ENCODE measurements around the gene ZNF254. TPM values are rescaled to one million over a fixed set of nuclear protein-coding genes. Genes with fewer than 3 reads are reported as not detected.
"Not testable (repeated sequence)": the region's sequence is repeated elsewhere in the genome, so short reads cannot be mapped to it uniquely, and the experiment has no call there.

Gene ZNF254
- 16.3 and 17.6 TPM in 2 replicates for total RNA-seq (2014; rRNA removed)
- 3.2 TPM for polyA plus RNA-seq (2012)

- DNase-seq (ENCODE audit: low read depth): peak; percentile 97
Observed at GRCh38 chr19:24086974-24087595, at the start of gene ZNF254. Gene ZNF254, plus strand, starts transcription at chr19:24087187. Its CDS starts 121 bp downstream, at chr19:24087308.

- no peak for DNase-seq (ENCODE audit: low read depth)
Observed at GRCh38 chr19:24040621-24041020, 46.4 kb upstream of the ZNF254 start.

GRCh38 chr19:24041326-24041725 lies 45.7 kb upstream of the ZNF254 start:
- DNase-seq (ENCODE audit: low read depth): not testable (repeated sequence)

- peak; percentile 64 for DNase-seq (ENCODE audit: low read depth)
Observed at GRCh38 chr19:24046550-24046949, 40.4 kb upstream of the ZNF254 start.

GRCh38 chr19:24048261-24048660 lies 38.7 kb upstream of the ZNF254 start:
- no peak for DNase-seq (ENCODE audit: low read depth)

GRCh38 chr19:24049537-24049936 lies 37.5 kb upstream of the ZNF254 start:
- DNase-seq (ENCODE audit: low read depth): no peak

- no peak for DNase-seq (ENCODE audit: low read depth)
Observed at GRCh38 chr19:24051516-24051915, 35.5 kb upstream of the ZNF254 start.

GRCh38 chr19:24052811-24053210 lies 34.2 kb upstream of the ZNF254 start:
- DNase-seq (ENCODE audit: low read depth): no peak

- DNase-seq (ENCODE audit: low read depth): no peak
Observed at GRCh38 chr19:24053601-24054000, 33.4 kb upstream of the ZNF254 start.

- peak; percentile 92 for DNase-seq (ENCODE audit: low read depth)
Observed at GRCh38 chr19:24054044-24054935, 32.7 kb upstream of the ZNF254 start.

GRCh38 chr19:24055548-24055947 lies 31.4 kb upstream of the ZNF254 start:
- DNase-seq (ENCODE audit: low read depth): no peak

- DNase-seq (ENCODE audit: low read depth): peak; percentile 72
Observed at GRCh38 chr19:24057144-24057543, 29.8 kb upstream of the ZNF254 start.

- DNase-seq (ENCODE audit: low read depth): no peak
Observed at GRCh38 chr19:24059563-24060295, 27.3 kb upstream of the ZNF254 start.

- DNase-seq (ENCODE audit: low read depth): no peak
Observed at GRCh38 chr19:24060687-24061356, 26.2 kb upstream of the ZNF254 start.

GRCh38 chr19:24062190-24062589 lies 24.8 kb upstream of the ZNF254 start:
- DNase-seq (ENCODE audit: low read depth): no peak

- no peak for DNase-seq (ENCODE audit: low read depth)
Observed at GRCh38 chr19:24063295-24063694, 23.7 kb upstream of the ZNF254 start.

- no peak for DNase-seq (ENCODE audit: low read depth)
Observed at GRCh38 chr19:24064175-24064574, 22.8 kb upstream of the ZNF254 start.

- no peak for DNase-seq (ENCODE audit: low read depth)
Observed at GRCh38 chr19:24065243-24065642, 21.7 kb upstream of the ZNF254 start.

GRCh38 chr19:24065865-24066604 lies 21.0 kb upstream of the ZNF254 start:
- DNase-seq (ENCODE audit: low read depth): no peak

- peak; percentile 40 for DNase-seq (ENCODE audit: low read depth)
Observed at GRCh38 chr19:24069905-24070657, 16.9 kb upstream of the ZNF254 start.

Measured in LHCN-M2 (cell line).